GM23338 (cell line): ENCODE data around the gene TOM1L1. TPM values are rescaled to one million over a fixed set of nuclear protein-coding genes. Genes with fewer than 3 reads are reported as not detected.

Source experiments
- ATAC-seq: fragments of 200-7000 bp; cut with Tn5 transposase; 3 replicates; pipeline ENCODE4 v1.9.1; 2020
- DNase-seq: peaks from one replicate; pipeline ENCODE4 v3.0.0-alpha.2; 2015; ENCODE audit warnings: low spot score
- H2AFZ ChIP-seq: fragments of 200-600 bp; sonication (generic); 2 replicates; pipeline ENCODE4 v1.8.0; 2016; ENCODE audit warnings: antibody characterized with exemption, mild to moderate bottlenecking, moderate library complexity
- H3F3A ChIP-seq: fragments of 200-600 bp; sonication (generic); replicated peaks from 2 replicates; pipeline ENCODE4 v1.8.0; 2017; ENCODE audit warnings: antibody characterized with exemption, mixed run types, low read depth
- H3K27ac ChIP-seq: fragments of 200-600 bp; sonication (generic); 2 replicates; pipeline ENCODE4 v1.6.1; 2016; ENCODE audit warnings: low read depth
- H3K27me3 ChIP-seq: fragments of 200-600 bp; sonication (generic); 2 replicates; pipeline ENCODE4 v1.8.0; 2016; ENCODE audit warnings: mild to moderate bottlenecking, mixed run types, moderate library complexity; ENCODE audit not compliant: insufficient read depth
- H3K36me3 ChIP-seq: fragments of 200-600 bp; sonication (generic); 2 replicates; pipeline ENCODE4 v1.8.0; 2016; ENCODE audit warnings: mild to moderate bottlenecking; ENCODE audit not compliant: insufficient read depth
- H3K4me1 ChIP-seq: fragments of 200-600 bp; sonication (generic); 2 replicates; pipeline ENCODE4 v1.8.0; 2016; ENCODE audit warnings: mild to moderate bottlenecking, moderate library complexity; ENCODE audit not compliant: insufficient read depth
- H3K4me2 ChIP-seq: fragments of 200-600 bp; sonication (generic); 2 replicates; pipeline ENCODE4 v1.7.1; 2017; ENCODE audit warnings: mixed run types
- H3K4me3 ChIP-seq: fragments of 200-600 bp; sonication (generic); 2 replicates; pipeline ENCODE4 v1.6.1; 2016; ENCODE audit warnings: mixed run types
- H3K79me2 ChIP-seq: fragments of 200-600 bp; sonication (generic); replicated peaks from 2 replicates; pipeline ENCODE4 v1.8.0; 2017; ENCODE audit warnings: mild to moderate bottlenecking; ENCODE audit not compliant: insufficient read depth
- H3K9me2 ChIP-seq: fragments of 200-600 bp; sonication (generic); 2 replicates; pipeline ENCODE4 v1.8.0; 2017; ENCODE audit not compliant: insufficient read depth
- H4K20me1 ChIP-seq: fragments of 200-600 bp; sonication (generic); replicated peaks from 2 replicates; pipeline ENCODE4 v1.8.0; 2017; ENCODE audit warnings: mild to moderate bottlenecking; ENCODE audit not compliant: insufficient read depth
- H3K27ac Mint-ChIP-seq: 2 replicates; pipeline ENCODE4 v1.8.0; 2020; ENCODE audit warnings: inconsistent platforms, mild to moderate bottlenecking, moderate library complexity, mixed read lengths
- H3K27me3 Mint-ChIP-seq: 3 replicates; pipeline ENCODE4 v1.8.0; 2022; ENCODE audit warnings: low read depth, mild to moderate bottlenecking, moderate library complexity, mixed read lengths, inconsistent platforms; ENCODE audit not compliant: insufficient read depth, poor library complexity
- H3K36me3 Mint-ChIP-seq: 3 replicates; pipeline ENCODE4 v1.8.0; 2021; ENCODE audit warnings: low read depth, mild to moderate bottlenecking, inconsistent platforms, moderate library complexity, mixed read lengths
- H3K4me1 Mint-ChIP-seq: 3 replicates; pipeline ENCODE4 v1.8.0; 2020; ENCODE audit warnings: mild to moderate bottlenecking, inconsistent platforms, mixed read lengths
- H3K4me3 Mint-ChIP-seq: 3 replicates; pipeline ENCODE4 v1.8.0; 2021; ENCODE audit warnings: moderate library complexity, mild to moderate bottlenecking, inconsistent platforms, mixed read lengths
- H3K9me3 Mint-ChIP-seq: 3 replicates; pipeline ENCODE4 v1.8.0; 2020; ENCODE audit warnings: moderate library complexity, mild to moderate bottlenecking, inconsistent platforms, mixed read lengths
- CREB1 ChIP-seq: fragments of 250-450 bp; sonication (Bioruptor Pico); IDR thresholded peaks from 2 replicates; pipeline ENCODE4 v1.5.0; 2020; ENCODE audit warnings: low read depth, mild to moderate bottlenecking, moderate library complexity
- EZH2 ChIP-seq: fragments of 200-600 bp; sonication (generic); IDR thresholded peaks from one replicate; pipeline ENCODE4 v1.8.0; 2017; ENCODE audit warnings: antibody characterized with exemption, mild to moderate bottlenecking, low read depth; ENCODE audit not compliant: unreplicated experiment
- EZH2phosphoT487 ChIP-seq: fragments of 200-600 bp; sonication (generic); IDR thresholded peaks from one replicate; pipeline ENCODE4 v1.8.1; 2018; ENCODE audit warnings: antibody characterized with exemption; ENCODE audit not compliant: unreplicated experiment
- NANOG ChIP-seq: IDR thresholded peaks from 2 replicates; pipeline ENCODE4 v1.6.1; 2016; ENCODE audit warnings: antibody characterized with exemption, borderline replicate concordance
- POLR2AphosphoS5 ChIP-seq: IDR thresholded peaks from 2 replicates; pipeline ENCODE4 v1.6.1; 2016; ENCODE audit warnings: antibody characterized with exemption, low read depth
- ZNF114 ChIP-seq: fragments of 250-450 bp; sonication (Bioruptor Pico); IDR thresholded peaks from 2 replicates; pipeline ENCODE4 v1.5.0; 2020; ENCODE audit warnings: mild to moderate bottlenecking, moderate library complexity
- ZNF331 ChIP-seq: fragments of 250-450 bp; sonication (Bioruptor Pico); IDR thresholded peaks from 2 replicates; pipeline ENCODE4 v1.5.0; 2020; ENCODE audit warnings: low read depth, mild to moderate bottlenecking, moderate library complexity
- polyA plus RNA-seq: library from polyadenylated mRNA; unstranded; fragments of >200 nt; fragmentation: Nextera tagmentation; extraction: Ambion mirVana; gene quantifications from 2 replicates; pipeline ENCODE4 v1.2.1, GENCODE V29; 2016
- total RNA-seq: library from RNA; depleted of rRNA; stranded (reverse); fragments of >200 nt; shearing (Covaris generic); gene quantifications from 2 replicates; pipeline ENCODE4 v1.2.3, GENCODE V29; 2014
- TF ChIP-seq, protein P1 (sequence below), 2 experiments: fragments of 200-600 bp in 1 of 2; sonication (generic) in 1 of 2; conservative IDR thresholded peaks; 2 replicates each; pipeline versions ENCODE4 v1.5.1 to v1.6.1; 2016 to 2017; ENCODE audit warnings: antibody characterized with exemption in 2 of 2, low read depth in 2 of 2, mild to moderate bottlenecking in 2 of 2, moderate library complexity in 1 of 2
- TF ChIP-seq, protein P2 (sequence below): fragments of 250-450 bp; sonication (Bioruptor Pico); IDR thresholded peaks from 2 replicates; pipeline ENCODE4 v1.5.0; 2020; ENCODE audit warnings: mild to moderate bottlenecking, moderate library complexity

TOM1L1 gene
- total and polyA plus RNA-seq, 2 experiments from 2014 or later, result 46.8 to 58.0 TPM

DNA sequence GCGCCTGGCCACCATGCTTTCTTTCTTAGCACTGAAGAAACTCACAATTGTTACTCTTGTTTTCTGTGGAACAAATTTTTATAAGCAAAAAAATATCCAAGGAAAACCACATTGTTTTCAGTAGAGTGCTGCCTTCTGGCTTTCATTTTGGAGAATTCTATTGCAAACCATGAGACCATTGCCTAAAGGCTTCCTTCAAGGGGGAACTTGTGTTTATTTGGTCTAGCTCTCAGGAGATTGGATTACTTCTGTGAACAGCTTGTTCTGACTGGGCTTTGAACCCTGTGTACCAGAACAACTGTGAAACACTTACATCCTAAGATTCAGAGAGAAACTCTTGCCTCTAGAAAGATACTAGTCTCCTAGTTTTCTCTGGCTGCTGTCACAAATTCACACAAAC, 32.1 kb downstream of the TOM1L1 start:
- H3K27me3 ChIP-seq, result no peaks in the 10 kb centered on the region
- H3K9me2 ChIP-seq, result no peaks in the 10 kb centered on the region
- no peaks in the 10 kb centered on the region for H3K4me1 ChIP-seq
- Mint-ChIP-seq H3K36me3 (peaks cover 85% of the 10 kb centered on the region), H3K4me1 (no peaks in the 10 kb centered on the region), H3K4me3 (no peak overlapping the region), H3K9me3 (no peaks in the 10 kb centered on the region), H3K27me3 (peaks cover 3% of the 10 kb centered on the region), H3K27ac (no peak overlapping the region)
- no peak overlapping the region for H3K4me3 ChIP-seq
- no peak for ATAC-seq
- peaks cover 10% of the 10 kb centered on the region; the same call in 1 of the 2 replicates for H4K20me1 ChIP-seq
- H3K79me2 ChIP-seq, result peaks cover 10% of the 10 kb centered on the region
- DNase-seq, result no peak
- H3K36me3 ChIP-seq, result peaks cover 68% of the 10 kb centered on the region
- H3F3A ChIP-seq, result no peaks in the 10 kb centered on the region
- no peak overlapping the region for H3K27ac ChIP-seq
- no peak for TF ChIP-seq CREB1 (CRISPR knock-in tag)
- no peak for TF ChIP-seq EZH2
- no peak for TF ChIP-seq NANOG
- TF ChIP-seq ZNF114 (CRISPR knock-in tag), result no peak
- no peak for TF ChIP-seq POLR2AphosphoS5
- TF ChIP-seq, protein P1, sequence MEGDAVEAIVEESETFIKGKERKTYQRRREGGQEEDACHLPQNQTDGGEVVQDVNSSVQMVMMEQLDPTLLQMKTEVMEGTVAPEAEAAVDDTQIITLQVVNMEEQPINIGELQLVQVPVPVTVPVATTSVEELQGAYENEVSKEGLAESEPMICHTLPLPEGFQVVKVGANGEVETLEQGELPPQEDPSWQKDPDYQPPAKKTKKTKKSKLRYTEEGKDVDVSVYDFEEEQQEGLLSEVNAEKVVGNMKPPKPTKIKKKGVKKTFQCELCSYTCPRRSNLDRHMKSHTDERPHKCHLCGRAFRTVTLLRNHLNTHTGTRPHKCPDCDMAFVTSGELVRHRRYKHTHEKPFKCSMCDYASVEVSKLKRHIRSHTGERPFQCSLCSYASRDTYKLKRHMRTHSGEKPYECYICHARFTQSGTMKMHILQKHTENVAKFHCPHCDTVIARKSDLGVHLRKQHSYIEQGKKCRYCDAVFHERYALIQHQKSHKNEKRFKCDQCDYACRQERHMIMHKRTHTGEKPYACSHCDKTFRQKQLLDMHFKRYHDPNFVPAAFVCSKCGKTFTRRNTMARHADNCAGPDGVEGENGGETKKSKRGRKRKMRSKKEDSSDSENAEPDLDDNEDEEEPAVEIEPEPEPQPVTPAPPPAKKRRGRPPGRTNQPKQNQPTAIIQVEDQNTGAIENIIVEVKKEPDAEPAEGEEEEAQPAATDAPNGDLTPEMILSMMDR (conservative IDR thresholded peaks at IDR 0.05; ENCODE audit: low read depth in 2 of 2), result no peak
- TF ChIP-seq ZNF331, result no peak
- TF ChIP-seq EZH2phosphoT487, result no peak
- TF ChIP-seq, protein P2, sequence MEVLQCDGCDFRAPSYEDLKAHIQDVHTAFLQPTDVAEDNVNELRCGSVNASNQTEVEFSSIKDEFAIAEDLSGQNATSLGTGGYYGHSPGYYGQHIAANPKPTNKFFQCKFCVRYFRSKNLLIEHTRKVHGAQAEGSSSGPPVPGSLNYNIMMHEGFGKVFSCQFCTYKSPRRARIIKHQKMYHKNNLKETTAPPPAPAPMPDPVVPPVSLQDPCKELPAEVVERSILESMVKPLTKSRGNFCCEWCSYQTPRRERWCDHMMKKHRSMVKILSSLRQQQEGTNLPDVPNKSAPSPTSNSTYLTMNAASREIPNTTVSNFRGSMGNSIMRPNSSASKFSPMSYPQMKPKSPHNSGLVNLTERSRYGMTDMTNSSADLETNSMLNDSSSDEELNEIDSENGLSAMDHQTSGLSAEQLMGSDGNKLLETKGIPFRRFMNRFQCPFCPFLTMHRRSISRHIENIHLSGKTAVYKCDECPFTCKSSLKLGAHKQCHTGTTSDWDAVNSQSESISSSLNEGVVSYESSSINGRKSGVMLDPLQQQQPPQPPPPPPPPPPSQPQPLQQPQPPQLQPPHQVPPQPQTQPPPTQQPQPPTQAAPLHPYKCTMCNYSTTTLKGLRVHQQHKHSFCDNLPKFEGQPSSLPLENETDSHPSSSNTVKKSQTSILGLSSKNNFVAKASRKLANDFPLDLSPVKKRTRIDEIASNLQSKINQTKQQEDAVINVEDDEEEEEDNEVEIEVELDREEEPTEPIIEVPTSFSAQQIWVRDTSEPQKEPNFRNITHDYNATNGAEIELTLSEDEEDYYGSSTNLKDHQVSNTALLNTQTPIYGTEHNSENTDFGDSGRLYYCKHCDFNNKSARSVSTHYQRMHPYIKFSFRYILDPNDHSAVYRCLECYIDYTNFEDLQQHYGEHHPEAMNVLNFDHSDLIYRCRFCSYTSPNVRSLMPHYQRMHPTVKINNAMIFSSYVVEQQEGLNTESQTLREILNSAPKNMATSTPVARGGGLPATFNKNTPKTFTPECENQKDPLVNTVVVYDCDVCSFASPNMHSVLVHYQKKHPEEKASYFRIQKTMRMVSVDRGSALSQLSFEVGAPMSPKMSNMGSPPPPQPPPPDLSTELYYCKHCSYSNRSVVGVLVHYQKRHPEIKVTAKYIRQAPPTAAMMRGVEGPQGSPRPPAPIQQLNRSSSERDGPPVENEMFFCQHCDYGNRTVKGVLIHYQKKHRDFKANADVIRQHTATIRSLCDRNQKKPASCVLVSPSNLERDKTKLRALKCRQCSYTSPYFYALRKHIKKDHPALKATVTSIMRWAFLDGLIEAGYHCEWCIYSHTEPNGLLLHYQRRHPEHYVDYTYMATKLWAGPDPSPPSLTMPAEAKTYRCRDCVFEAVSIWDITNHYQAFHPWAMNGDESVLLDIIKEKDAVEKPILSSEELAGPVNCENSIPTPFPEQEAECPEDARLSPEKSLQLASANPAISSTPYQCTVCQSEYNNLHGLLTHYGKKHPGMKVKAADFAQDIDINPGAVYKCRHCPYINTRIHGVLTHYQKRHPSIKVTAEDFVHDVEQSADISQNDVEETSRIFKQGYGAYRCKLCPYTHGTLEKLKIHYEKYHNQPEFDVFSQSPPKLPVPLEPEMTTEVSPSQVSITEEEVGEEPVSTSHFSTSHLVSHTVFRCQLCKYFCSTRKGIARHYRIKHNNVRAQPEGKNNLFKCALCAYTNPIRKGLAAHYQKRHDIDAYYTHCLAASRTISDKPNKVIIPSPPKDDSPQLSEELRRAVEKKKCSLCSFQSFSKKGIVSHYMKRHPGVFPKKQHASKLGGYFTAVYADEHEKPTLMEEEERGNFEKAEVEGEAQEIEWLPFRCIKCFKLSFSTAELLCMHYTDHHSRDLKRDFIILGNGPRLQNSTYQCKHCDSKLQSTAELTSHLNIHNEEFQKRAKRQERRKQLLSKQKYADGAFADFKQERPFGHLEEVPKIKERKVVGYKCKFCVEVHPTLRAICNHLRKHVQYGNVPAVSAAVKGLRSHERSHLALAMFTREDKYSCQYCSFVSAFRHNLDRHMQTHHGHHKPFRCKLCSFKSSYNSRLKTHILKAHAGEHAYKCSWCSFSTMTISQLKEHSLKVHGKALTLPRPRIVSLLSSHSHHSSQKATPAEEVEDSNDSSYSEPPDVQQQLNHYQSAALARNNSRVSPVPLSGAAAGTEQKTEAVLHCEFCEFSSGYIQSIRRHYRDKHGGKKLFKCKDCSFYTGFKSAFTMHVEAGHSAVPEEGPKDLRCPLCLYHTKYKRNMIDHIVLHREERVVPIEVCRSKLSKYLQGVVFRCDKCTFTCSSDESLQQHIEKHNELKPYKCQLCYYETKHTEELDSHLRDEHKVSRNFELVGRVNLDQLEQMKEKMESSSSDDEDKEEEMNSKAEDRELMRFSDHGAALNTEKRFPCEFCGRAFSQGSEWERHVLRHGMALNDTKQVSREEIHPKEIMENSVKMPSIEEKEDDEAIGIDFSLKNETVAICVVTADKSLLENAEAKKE, result no peak
- H2AFZ ChIP-seq, result no peak overlapping the region
- no peak overlapping the region for H3K4me2 ChIP-seq
